ENCODE measurements around the gene KIAA1217. TPM values are rescaled to one million over a fixed set of nuclear protein-coding genes. Genes with fewer than 3 reads are reported as not detected.

Gene KIAA1217
- total RNA-seq, 1 experiment from 2014 or later = 7.8 TPM

DNA sequence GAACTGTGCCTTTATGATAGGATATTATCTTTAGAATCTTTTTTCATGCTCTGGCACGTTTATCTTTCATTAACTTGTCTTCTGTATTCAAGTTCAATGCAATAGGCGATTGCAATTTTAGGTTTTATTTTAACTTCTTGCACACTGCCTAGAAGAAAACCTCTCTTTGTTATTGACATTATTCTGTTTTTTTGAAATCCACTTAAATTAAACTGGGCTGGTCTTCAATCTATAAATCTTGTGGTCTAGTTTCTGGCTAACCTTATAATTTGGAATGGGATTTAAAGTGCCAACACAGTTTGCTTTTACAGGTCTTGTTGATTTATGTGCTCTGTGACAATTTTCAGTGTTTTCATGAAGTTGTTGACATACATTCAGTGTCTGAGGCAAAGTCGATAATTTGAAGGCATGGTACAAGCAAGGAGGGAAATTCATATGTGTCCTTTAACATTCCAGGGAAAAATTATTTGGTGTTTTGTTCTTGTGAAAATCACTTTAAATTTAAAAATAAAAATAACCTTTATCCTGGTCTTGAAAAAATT is 240.9 kb downstream of the KIAA1217 start:
- BruUV-seq (replicated peaks) = no TSS peak
- RAD21 ChIA-PET (ENCODE audit: low non-redundant PET in 1 of 2, low total read pairs in 2 of 2, uncharacterized antibody in 2 of 2, unreplicated experiment in 2 of 2) = no interaction called here
- Histone ChIP-seq H3K27me3 (ENCODE audit: insufficient read depth, low read length) (peaks cover 52% of the 10 kb centered on the region), H3K9me3 (ENCODE audit: control insufficient read depth in 1 of 2, insufficient read depth in 1 of 2, low read depth in 1 of 2, low read length in 2 of 2) (no peaks in the 10 kb centered on the region), H3K36me3 (ENCODE audit: control insufficient read depth in 1 of 2, insufficient read depth in 2 of 2, low read length in 2 of 2) (no peaks in the 10 kb centered on the region), H3K9me2 (ENCODE audit: insufficient read depth) (no peaks in the 10 kb centered on the region), H3K4me1 (ENCODE audit: control insufficient read depth in 1 of 2, insufficient read depth in 2 of 2, low read length in 2 of 2) (no peaks in the 10 kb centered on the region), H3K27ac (ENCODE audit: low read depth, low read length) (no peak overlapping the region), H3K79me2 (ENCODE audit: insufficient read depth, low read length) (no peaks in the 10 kb centered on the region), H4K20me1 (ENCODE audit: insufficient read depth) (no peaks in the 10 kb centered on the region), H3K4me2 (ENCODE audit: low read length) (no peak overlapping the region), H3K9ac (ENCODE audit: low read length) (no peak overlapping the region), H3K4me3 (replicated peaks in 1 of 2; ENCODE audit: low read depth in 1 of 2, low read length in 2 of 2) (no peak overlapping the region), H2AFZ (ENCODE audit: low read depth, low read length, poor library complexity, severe bottlenecking) (no peak overlapping the region)
- no peak for TF ChIP-seq SIN3A (IDR thresholded peaks at IDR 0.05; ENCODE audit: low read depth)
- TF ChIP-seq, protein P1, sequence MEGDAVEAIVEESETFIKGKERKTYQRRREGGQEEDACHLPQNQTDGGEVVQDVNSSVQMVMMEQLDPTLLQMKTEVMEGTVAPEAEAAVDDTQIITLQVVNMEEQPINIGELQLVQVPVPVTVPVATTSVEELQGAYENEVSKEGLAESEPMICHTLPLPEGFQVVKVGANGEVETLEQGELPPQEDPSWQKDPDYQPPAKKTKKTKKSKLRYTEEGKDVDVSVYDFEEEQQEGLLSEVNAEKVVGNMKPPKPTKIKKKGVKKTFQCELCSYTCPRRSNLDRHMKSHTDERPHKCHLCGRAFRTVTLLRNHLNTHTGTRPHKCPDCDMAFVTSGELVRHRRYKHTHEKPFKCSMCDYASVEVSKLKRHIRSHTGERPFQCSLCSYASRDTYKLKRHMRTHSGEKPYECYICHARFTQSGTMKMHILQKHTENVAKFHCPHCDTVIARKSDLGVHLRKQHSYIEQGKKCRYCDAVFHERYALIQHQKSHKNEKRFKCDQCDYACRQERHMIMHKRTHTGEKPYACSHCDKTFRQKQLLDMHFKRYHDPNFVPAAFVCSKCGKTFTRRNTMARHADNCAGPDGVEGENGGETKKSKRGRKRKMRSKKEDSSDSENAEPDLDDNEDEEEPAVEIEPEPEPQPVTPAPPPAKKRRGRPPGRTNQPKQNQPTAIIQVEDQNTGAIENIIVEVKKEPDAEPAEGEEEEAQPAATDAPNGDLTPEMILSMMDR (IDR thresholded peaks at IDR 0.05 in 2 of 3, conservative IDR thresholded peaks at IDR 0.05 in 1 of 3; ENCODE audit: borderline replicate concordance in 1 of 3, insufficient read depth in 1 of 3, low read depth in 2 of 3, low read length in 2 of 3) = no peak
- TF ChIP-seq, protein P2, sequence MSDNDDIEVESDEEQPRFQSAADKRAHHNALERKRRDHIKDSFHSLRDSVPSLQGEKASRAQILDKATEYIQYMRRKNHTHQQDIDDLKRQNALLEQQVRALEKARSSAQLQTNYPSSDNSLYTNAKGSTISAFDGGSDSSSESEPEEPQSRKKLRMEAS (IDR thresholded peaks at IDR 0.05) = no peak
- TF ChIP-seq JUND (IDR thresholded peaks at IDR 0.05) = no peak
- no peak for TF ChIP-seq SP1 (IDR thresholded peaks at IDR 0.05; ENCODE audit: low read depth)
- TF ChIP-seq, protein P3, sequence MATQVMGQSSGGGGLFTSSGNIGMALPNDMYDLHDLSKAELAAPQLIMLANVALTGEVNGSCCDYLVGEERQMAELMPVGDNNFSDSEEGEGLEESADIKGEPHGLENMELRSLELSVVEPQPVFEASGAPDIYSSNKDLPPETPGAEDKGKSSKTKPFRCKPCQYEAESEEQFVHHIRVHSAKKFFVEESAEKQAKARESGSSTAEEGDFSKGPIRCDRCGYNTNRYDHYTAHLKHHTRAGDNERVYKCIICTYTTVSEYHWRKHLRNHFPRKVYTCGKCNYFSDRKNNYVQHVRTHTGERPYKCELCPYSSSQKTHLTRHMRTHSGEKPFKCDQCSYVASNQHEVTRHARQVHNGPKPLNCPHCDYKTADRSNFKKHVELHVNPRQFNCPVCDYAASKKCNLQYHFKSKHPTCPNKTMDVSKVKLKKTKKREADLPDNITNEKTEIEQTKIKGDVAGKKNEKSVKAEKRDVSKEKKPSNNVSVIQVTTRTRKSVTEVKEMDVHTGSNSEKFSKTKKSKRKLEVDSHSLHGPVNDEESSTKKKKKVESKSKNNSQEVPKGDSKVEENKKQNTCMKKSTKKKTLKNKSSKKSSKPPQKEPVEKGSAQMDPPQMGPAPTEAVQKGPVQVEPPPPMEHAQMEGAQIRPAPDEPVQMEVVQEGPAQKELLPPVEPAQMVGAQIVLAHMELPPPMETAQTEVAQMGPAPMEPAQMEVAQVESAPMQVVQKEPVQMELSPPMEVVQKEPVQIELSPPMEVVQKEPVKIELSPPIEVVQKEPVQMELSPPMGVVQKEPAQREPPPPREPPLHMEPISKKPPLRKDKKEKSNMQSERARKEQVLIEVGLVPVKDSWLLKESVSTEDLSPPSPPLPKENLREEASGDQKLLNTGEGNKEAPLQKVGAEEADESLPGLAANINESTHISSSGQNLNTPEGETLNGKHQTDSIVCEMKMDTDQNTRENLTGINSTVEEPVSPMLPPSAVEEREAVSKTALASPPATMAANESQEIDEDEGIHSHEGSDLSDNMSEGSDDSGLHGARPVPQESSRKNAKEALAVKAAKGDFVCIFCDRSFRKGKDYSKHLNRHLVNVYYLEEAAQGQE (IDR thresholded peaks at IDR 0.05; ENCODE audit: low read depth) = no peak
- no peak for TF ChIP-seq ELF1 (IDR thresholded peaks at IDR 0.05; ENCODE audit: borderline replicate concordance, low read depth)
- no peak for TF ChIP-seq EZH2phosphoT487 (IDR thresholded peaks at IDR 0.05; ENCODE audit: borderline replicate concordance)
- TF ChIP-seq YY1 (IDR thresholded peaks at IDR 0.05; ENCODE audit: extremely low read depth, insufficient replicate concordance, low read depth, low read length) = no peak
- TF ChIP-seq POLR2AphosphoS5 (IDR thresholded peaks at IDR 0.05; ENCODE audit: low read depth, low read length) = no peak
- TF ChIP-seq POLR2A (IDR thresholded peaks at IDR 0.05; ENCODE audit: borderline replicate concordance, extremely low read depth, insufficient read depth, insufficient read length) = no peak
- no peak for TF ChIP-seq CEBPB (IDR thresholded peaks at IDR 0.05; ENCODE audit: low read depth)
- TF ChIP-seq ZFX (IDR thresholded peaks at IDR 0.05) = no peak
- no peak for TF ChIP-seq RAD21 (IDR thresholded peaks at IDR 0.05; ENCODE audit: low read depth)
- no peak for TF ChIP-seq CBX3 (IDR thresholded peaks at IDR 0.05; ENCODE audit: low read depth)
- TF ChIP-seq ZNF274 (IDR thresholded peaks at IDR 0.05; ENCODE audit: low read depth, low read length) = no peak
- intact Hi-C loops (cut with micrococcal nuclease) = no loop called here
- POLR2A ChIA-PET = no interaction called here
- CTCF ChIA-PET = no interaction called here
- ATAC-seq (no peak), DNase-seq (ENCODE audit: low read depth, low spot score) (no peak)
